NCI-H510A treated with DMSO at 0.1 percent for 48 hours (cell line): Measurements from ENCODE around the gene NDUFC2.
"Not testable (repeated sequence)": the region's sequence is repeated elsewhere in the genome, so short reads cannot be mapped to it uniquely, and the experiment has no call there.

ENCODE experiments used
- DNase-seq: peaks from one replicate; lab custom pipeline; 2025; lab: John Stamatoyannopoulos, UW

The NDUFC2 gene

DNA sequence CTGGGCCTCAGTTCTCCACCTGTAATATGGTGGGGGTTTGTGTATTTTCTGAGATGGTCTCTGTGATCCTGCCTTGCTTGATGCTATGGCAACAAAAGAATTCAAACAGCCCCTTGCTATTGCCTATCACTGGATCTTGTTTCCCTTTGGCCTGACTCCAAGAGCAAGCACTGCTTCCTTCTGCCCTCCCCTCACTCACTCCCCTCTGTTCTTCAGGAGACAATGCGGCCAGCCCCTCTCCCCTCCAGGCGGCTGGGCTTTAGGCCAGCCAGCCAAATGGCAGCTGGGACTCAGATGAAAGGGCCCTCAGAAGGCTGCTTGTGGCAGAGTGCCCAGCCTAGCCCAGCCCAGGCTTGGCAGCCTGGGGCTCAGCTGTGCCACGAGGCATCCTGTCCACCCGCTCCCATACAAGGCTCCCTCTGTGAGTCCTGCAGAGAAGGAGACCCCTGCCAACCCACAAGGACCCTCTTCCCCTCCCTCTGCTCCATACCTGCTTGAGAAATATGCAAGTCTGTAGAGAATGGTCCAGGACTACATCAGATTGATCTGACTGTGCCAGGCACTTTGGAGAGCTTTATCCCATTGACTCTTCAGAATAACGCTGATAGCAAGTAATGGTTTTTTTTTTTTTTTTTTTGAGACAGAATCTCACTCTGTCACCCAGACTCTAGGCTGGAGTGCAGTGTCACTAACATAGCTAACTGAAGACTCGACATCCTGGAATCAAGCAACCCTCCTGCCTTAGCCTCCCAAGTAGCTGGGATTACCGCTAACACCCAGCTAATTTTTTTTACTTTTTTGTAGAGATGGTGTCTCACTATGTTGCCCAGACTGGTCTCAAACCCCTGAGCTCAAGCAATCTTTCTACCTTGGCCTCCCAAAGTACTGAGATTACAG, 49.0 kb downstream of the NDUFC2 start:
- peak; percentile 85 for DNase-seq

DNA sequence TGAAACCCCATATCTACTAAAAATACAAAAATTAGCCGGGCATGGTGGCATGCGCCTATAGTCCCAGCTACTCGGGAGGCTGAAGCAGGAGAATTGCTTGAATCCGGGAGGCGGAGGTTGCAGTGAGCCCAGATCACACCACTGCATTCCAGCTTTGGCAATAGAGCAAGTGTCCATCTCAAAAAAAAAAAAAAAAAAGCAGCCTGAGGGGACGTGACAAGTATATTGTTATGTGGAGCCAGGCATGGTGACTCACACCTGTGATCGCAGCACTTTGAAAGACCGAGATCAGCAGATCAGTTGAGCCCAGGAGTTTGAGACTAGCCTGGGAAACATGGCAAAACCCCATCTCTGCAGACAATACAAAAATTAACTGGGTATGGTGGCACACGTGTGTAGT, 51.2 kb downstream of the NDUFC2 start:
- not testable (repeated sequence) for DNase-seq

DNA sequence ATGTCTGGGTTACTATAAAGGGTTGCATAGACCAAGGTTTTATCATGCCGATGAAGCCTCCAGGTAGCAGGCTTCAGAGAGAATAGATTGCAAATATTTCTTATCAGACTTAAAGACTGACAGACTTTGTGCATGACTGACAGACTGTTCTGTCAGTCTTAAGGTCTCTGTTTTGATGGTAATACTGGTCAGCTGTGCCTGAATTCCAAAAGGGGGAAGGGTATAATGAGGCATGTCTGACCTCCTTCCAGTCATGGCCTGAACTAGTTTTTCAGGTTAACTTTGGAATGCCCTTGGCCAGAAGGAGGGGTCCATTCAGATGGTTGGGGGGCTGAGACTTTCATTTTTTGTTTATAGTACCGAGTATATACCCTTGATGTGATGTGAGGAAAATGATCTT, 51.9 kb downstream of the NDUFC2 start:
- DNase-seq = no peak

DNA sequence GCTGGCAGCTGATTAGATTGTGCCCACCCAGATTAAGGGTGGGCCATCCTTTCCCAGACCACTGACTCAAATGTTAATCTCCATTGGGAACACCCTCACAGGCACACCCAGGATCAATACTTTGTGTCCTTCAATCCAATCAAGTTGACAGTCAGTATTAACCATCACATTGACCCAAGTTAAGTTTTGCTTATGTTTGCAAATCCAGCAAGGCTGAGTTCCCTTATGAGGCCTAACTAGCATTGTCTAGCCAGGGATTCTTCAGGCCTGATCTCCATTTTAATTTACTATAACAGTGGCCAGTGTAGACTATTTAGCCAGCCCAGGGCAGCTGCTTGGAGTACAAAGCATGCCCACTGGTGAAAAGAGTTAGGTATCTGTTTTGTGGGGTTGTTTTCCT, 54.3 kb downstream of the NDUFC2 start:
- no peak for DNase-seq

DNA sequence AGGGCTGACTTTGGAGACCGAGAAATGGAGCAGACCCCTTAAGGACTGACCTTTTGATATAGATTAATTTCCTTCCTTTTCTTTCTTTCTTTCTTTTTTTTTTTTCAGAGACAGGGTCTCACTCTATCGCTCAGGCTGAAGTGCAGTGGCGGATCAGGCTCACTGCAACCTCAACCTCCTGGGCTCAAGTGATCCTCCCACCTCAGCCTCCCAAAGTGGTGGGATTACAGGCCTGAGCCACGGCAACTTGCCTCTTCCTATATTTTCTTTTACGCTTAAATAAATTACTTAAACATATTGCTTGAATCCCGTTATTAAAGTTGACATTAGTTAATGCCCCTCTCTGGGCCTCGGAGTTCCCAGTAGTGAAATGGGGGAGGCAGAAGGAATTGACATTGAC, 56.2 kb downstream of the NDUFC2 start:
- DNase-seq = peak; percentile 40

DNA sequence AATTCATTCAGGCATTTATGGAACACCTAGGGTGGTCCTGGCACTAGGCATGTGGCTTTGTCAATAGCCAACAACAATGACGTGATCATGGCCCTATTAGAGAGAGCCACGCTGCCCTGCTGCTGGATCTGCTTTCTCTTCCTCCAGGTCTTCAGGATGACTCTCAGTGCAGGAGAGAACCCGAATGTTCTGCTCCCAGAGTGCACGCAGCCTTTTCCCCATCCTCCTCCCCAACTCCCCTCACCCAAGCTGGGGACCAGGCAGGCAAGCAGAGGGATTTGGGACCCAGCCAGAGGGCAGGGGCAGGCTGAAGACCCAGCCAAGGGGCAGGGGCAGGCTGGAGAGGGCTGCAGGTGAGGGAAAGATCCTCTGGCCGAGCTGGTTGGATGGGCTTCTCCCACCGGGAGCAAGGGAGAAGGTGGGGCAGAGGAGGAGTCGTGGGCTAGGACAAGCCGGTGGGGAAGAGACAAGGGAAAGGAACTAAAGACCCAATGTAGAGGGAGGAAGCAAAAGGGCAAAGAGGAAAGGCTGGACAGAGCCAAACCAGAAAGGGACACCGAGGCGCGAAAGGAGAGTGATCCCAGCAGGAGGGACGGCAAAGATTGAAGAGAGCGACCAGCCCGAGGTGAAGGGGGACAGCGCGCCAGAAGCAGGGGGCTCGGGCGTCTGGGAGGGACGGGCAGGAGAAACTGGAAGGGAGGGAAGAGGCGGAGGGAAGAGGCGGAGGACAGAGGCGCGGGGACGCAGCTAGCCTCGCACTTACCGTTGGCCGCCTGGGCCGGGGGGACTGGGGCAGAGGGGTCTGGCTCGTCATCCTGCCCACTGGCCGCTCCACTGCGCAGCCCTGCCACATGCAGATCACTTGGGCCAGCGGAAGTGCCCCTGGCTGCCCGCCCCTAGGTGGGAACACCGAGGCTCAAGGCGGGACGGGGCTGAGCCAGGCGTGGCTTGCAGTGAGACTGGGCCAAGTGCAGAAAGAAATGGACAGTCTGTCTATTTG, 57.0 kb downstream of the NDUFC2 start, which contains the start of gene KCTD14:
Gene KCTD14 (minus strand): TSS at position 880 of the 1,000 bp plus-strand sequence. CDS start 27 bp downstream, at position 853.
- peak; percentile 59 for DNase-seq

DNA sequence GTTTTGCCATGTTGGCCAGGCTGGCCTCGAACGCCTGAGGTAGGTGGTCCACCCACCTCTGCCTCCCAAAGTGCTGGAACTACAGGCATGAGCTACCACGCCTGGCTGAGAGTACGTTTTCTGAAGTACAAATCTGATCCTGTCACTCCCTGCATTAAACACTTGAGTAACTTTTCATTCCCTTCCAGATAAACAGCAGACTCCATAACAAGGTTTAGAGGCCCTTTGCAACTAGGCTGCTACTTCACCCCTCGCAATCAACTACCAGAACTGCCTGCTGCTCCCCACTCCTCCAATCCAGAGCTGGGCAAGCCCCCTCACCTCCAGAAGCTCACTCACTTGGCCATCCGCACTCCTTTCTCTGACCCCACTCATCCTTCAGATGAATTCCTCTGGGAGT, 58.1 kb downstream of the NDUFC2 start:
- DNase-seq = no peak

DNA sequence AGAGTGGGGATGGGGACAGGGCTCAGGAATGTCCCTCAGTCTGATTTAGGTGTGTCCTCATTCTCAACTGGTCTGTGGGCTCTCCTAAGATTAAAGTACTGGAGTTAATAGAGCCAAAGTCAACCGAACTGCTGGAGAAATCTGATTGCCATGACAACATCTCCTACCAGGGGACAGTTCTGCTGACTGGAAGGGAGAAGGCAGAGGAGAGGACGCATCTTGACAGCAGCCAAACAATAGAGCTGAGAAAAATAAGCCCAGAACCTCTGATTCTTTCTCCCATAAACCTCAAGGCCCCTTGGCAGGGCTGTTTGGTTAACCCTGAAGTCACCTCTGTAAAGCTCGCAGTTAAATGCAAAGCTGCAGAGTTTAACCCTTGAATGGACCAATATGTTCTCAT, 59.4 kb downstream of the NDUFC2 start:
- no peak for DNase-seq

DNA sequence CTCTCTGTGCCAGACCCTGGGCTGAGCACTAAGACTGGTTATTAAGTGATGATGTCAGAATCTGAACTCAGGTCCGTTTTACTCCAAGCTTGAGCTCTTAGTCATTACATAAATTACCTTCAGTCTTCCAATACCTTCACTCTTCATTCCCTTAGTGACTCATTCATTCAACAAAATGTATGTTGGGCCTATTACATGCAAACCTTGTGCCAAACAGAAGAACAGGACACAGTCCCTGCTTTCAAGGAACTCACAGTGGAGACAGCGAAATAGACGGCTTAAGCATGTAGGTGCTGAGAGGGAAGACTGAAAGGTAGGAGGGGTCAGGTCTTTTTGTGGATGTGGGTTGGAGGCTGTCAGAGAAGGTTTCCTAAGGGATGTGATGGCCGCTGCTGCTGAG, 59.9 kb downstream of the NDUFC2 start:
- no peak for DNase-seq
